Measurements from ENCODE around the gene PARP12. TPM values are rescaled to one million over a fixed set of nuclear protein-coding genes. Genes with fewer than 3 reads are reported as not detected.

The PARP12 gene
- total RNA-seq, 1 donor from 2014 or later: 2.9 TPM

GRCh38 chr7:140004672-140005071 is 58.1 kb downstream of the PARP12 start:
- H3K27me3 Mint-ChIP-seq (ENCODE audit: low read depth): peaks cover 4% of the 10 kb centered on the region
- TF ChIP-seq CTCF (conservative IDR thresholded peaks at IDR 0.05): no peak
- no peak for DNase-seq (ENCODE audit: low read depth, low spot score)
- no peaks in the 10 kb centered on the region for H3K36me3 Mint-ChIP-seq (ENCODE audit: low read depth)
- H3K4me1 Mint-ChIP-seq: peaks cover 6% of the 10 kb centered on the region
- no peak overlapping the region for H3K27ac Mint-ChIP-seq (ENCODE audit: unreplicated experiment)
- no peaks in the 10 kb centered on the region for H3K9me3 Mint-ChIP-seq
- no peak overlapping the region for H3K4me3 Mint-ChIP-seq

- Mint-ChIP-seq H3K9me3 (no peaks in the 10 kb centered on the region), H3K36me3 (ENCODE audit: low read depth) (no peaks in the 10 kb centered on the region), H3K27me3 (ENCODE audit: low read depth) (peaks cover 4% of the 10 kb centered on the region), H3K4me1 (peaks cover 6% of the 10 kb centered on the region), H3K4me3 (no peak overlapping the region), H3K27ac (ENCODE audit: unreplicated experiment) (no peak overlapping the region)
- DNase-seq (ENCODE audit: low read depth, low spot score): peak; percentile 51
- peak; percentile 71 for TF ChIP-seq CTCF (conservative IDR thresholded peaks at IDR 0.05)
Measured at GRCh38 chr7:140003913-140004382, 58.8 kb downstream of the PARP12 start.

- Mint-ChIP-seq H3K36me3 (ENCODE audit: low read depth) (no peaks in the 10 kb centered on the region), H3K4me1 (peaks cover 13% of the 10 kb centered on the region), H3K27me3 (ENCODE audit: low read depth) (no peaks in the 10 kb centered on the region), H3K9me3 (no peaks in the 10 kb centered on the region), H3K27ac (ENCODE audit: unreplicated experiment) (no peak overlapping the region), H3K4me3 (no peak overlapping the region)
- no peak for TF ChIP-seq CTCF (conservative IDR thresholded peaks at IDR 0.05)
- no peak for DNase-seq (ENCODE audit: low read depth, low spot score)
Measured at GRCh38 chr7:140000666-140001268, 62.0 kb downstream of the PARP12 start.

GRCh38 chr7:139999516-139999915 is 63.2 kb downstream of the PARP12 start:
- TF ChIP-seq CTCF (conservative IDR thresholded peaks at IDR 0.05): no peak
- no peak for DNase-seq (ENCODE audit: low read depth, low spot score)
- no peaks in the 10 kb centered on the region for H3K36me3 Mint-ChIP-seq (ENCODE audit: low read depth)
- H3K27ac Mint-ChIP-seq (ENCODE audit: unreplicated experiment): no peak overlapping the region
- H3K27me3 Mint-ChIP-seq (ENCODE audit: low read depth): no peaks in the 10 kb centered on the region
- no peak overlapping the region for H3K4me3 Mint-ChIP-seq
- no peaks in the 10 kb centered on the region for H3K9me3 Mint-ChIP-seq
- H3K4me1 Mint-ChIP-seq: peaks cover 20% of the 10 kb centered on the region

GRCh38 chr7:139998572-139998971 is 64.2 kb downstream of the PARP12 start:
- peaks cover 20% of the 10 kb centered on the region for H3K4me1 Mint-ChIP-seq
- H3K36me3 Mint-ChIP-seq (ENCODE audit: low read depth): no peaks in the 10 kb centered on the region
- no peak overlapping the region for H3K4me3 Mint-ChIP-seq
- no peak for DNase-seq (ENCODE audit: low read depth, low spot score)
- H3K27me3 Mint-ChIP-seq (ENCODE audit: low read depth): no peaks in the 10 kb centered on the region
- TF ChIP-seq CTCF (conservative IDR thresholded peaks at IDR 0.05): no peak
- no peaks in the 10 kb centered on the region for H3K9me3 Mint-ChIP-seq
- no peak overlapping the region for H3K27ac Mint-ChIP-seq (ENCODE audit: unreplicated experiment)
